Osteoblast (primary cell): ENCODE measurements around the gene MBD1. TPM values are rescaled to one million over a fixed set of nuclear protein-coding genes. Genes with fewer than 3 reads are reported as not detected.

Source experiments
- DNase-seq: peaks from one replicate; pipeline ENCODE4 v3.0.0; 2011; ENCODE audit warnings: low spot score, mixed read lengths; ENCODE audit not compliant: insufficient read length; ENCODE audit errors: missing footprints
- H2AFZ ChIP-seq: 2 replicates; pipeline ENCODE4 v1.6.0; 2011; ENCODE audit warnings: mild to moderate bottlenecking, low read length
- H3K27ac ChIP-seq: 2 replicates; pipeline ENCODE4 v1.5.1; 2011; ENCODE audit warnings: mild to moderate bottlenecking, low read depth, low read length, moderate library complexity
- H3K27me3 ChIP-seq: 2 replicates; pipeline ENCODE4 v1.6.0; 2012; ENCODE audit warnings: mild to moderate bottlenecking, control low read depth, inconsistent platforms, low read length, moderate library complexity; ENCODE audit not compliant: insufficient read depth
- H3K36me3 ChIP-seq: 2 replicates; pipeline ENCODE4 v1.5.1; 2011; ENCODE audit warnings: mild to moderate bottlenecking, low read length, control low read depth, moderate library complexity; ENCODE audit not compliant: insufficient read depth
- H3K4me1 ChIP-seq: 2 replicates; pipeline ENCODE4 v1.5.1; 2011; ENCODE audit warnings: mild to moderate bottlenecking, low read length, control low read depth, moderate library complexity; ENCODE audit not compliant: insufficient read depth
- H3K4me2 ChIP-seq: 2 replicates; pipeline ENCODE4 v1.6.0; 2011; ENCODE audit warnings: mild to moderate bottlenecking, low read length; ENCODE audit not compliant: insufficient read depth
- H3K4me3 ChIP-seq: fragments of 200-600 bp; sonication (generic); 3 replicates; pipeline ENCODE4 v1.5.1; 2012; ENCODE audit warnings: mild to moderate bottlenecking, low read length, inconsistent platforms; ENCODE audit not compliant: insufficient read depth
- H3K79me2 ChIP-seq: 2 replicates; pipeline ENCODE4 v1.6.0; 2012; ENCODE audit warnings: mild to moderate bottlenecking, low read length, control low read depth, inconsistent platforms; ENCODE audit not compliant: insufficient read depth
- H3K9me3 ChIP-seq: 2 replicates; pipeline ENCODE4 v1.5.1; 2011; ENCODE audit warnings: low read depth, low read length, control low read depth
- H4K20me1 ChIP-seq: 2 replicates; pipeline ENCODE4 v1.6.0; 2012; ENCODE audit warnings: mild to moderate bottlenecking, low read length, control low read depth; ENCODE audit not compliant: insufficient read depth
- CTCF ChIP-seq: IDR thresholded peaks from 2 replicates; pipeline ENCODE4 v1.5.1; 2011; ENCODE audit warnings: mild to moderate bottlenecking, low read depth, low read length, moderate library complexity; ENCODE audit errors: extremely low read depth
- total RNA-seq: library from RNA; depleted of rRNA; stranded (reverse); fragments of >200 nt; gene quantifications from 2 replicates; pipeline ENCODE4 v1.2.3, GENCODE V29; 2012

The MBD1 gene
- total RNA-seq, 1 donor: 71.3 TPM

- H3K79me2 ChIP-seq: no peaks in the 10 kb centered on the region
- no peaks in the 10 kb centered on the region for H3K36me3 ChIP-seq
- no peaks in the 10 kb centered on the region for H3K4me1 ChIP-seq
- no peak for DNase-seq
- no peak overlapping the region for H2AFZ ChIP-seq
- H3K4me2 ChIP-seq: no peak overlapping the region
- H3K27me3 ChIP-seq: peaks cover 6% of the 10 kb centered on the region
- no peak overlapping the region for H3K4me3 ChIP-seq
- H3K9me3 ChIP-seq: no peaks in the 10 kb centered on the region
- no peaks in the 10 kb centered on the region for H4K20me1 ChIP-seq
- no peak overlapping the region for H3K27ac ChIP-seq
- no peak for TF ChIP-seq CTCF
These were observed 34.0 kb upstream of the MBD1 start for GRCh38 chr18:50315100-50315871.

GRCh38 chr18:50313873-50314460 lies 32.6 kb upstream of the MBD1 start:
- H3K9me3 ChIP-seq: no peaks in the 10 kb centered on the region
- no peak overlapping the region for H3K4me3 ChIP-seq
- H3K4me2 ChIP-seq: no peak overlapping the region
- H3K27ac ChIP-seq: no peak overlapping the region
- H2AFZ ChIP-seq: no peak overlapping the region
- H3K4me1 ChIP-seq: no peaks in the 10 kb centered on the region
- H3K36me3 ChIP-seq: no peaks in the 10 kb centered on the region
- TF ChIP-seq CTCF: no peak
- DNase-seq: no peak
- no peaks in the 10 kb centered on the region for H4K20me1 ChIP-seq
- peaks cover 6% of the 10 kb centered on the region for H3K27me3 ChIP-seq
- no peaks in the 10 kb centered on the region for H3K79me2 ChIP-seq

- DNase-seq: no peak
- no peak for TF ChIP-seq CTCF
- Histone ChIP-seq H3K27me3 (peaks cover 6% of the 10 kb centered on the region), H2AFZ (no peak overlapping the region), H3K79me2 (no peaks in the 10 kb centered on the region), H3K27ac (no peak overlapping the region), H3K9me3 (no peaks in the 10 kb centered on the region), H4K20me1 (no peaks in the 10 kb centered on the region), H3K4me3 (no peak overlapping the region), H3K4me2 (no peak overlapping the region), H3K36me3 (no peaks in the 10 kb centered on the region), H3K4me1 (peaks cover 3% of the 10 kb centered on the region)
These were observed 31.8 kb upstream of the MBD1 start for GRCh38 chr18:50313031-50313607.

GRCh38 chr18:50312296-50313030 lies 31.1 kb upstream of the MBD1 start:
- peaks cover 9% of the 10 kb centered on the region for H3K4me1 ChIP-seq
- TF ChIP-seq CTCF: no peak
- H3K27ac ChIP-seq: no peak overlapping the region
- no peak overlapping the region for H3K4me3 ChIP-seq
- H3K9me3 ChIP-seq: no peaks in the 10 kb centered on the region
- DNase-seq: no peak
- H3K79me2 ChIP-seq: no peaks in the 10 kb centered on the region
- no peak overlapping the region for H2AFZ ChIP-seq
- no peak overlapping the region for H3K4me2 ChIP-seq
- H3K36me3 ChIP-seq: no peaks in the 10 kb centered on the region
- H3K27me3 ChIP-seq: peaks cover 6% of the 10 kb centered on the region
- no peaks in the 10 kb centered on the region for H4K20me1 ChIP-seq
